SH-SY5Y (cell line): ENCODE results near the gene NR4A1.

Source experiments
- GATA2 ChIP-seq: IDR thresholded peaks from 2 replicates; pipeline ENCODE4 v1.6.1; 2011; ENCODE audit warnings: mild to moderate bottlenecking, low read depth, low read length
- GATA3 ChIP-seq: IDR thresholded peaks from 2 replicates; pipeline ENCODE4 v1.6.1; 2011; ENCODE audit warnings: low read depth, mild to moderate bottlenecking, low read length, moderate library complexity

Gene NR4A1

GRCh38 chr12:52011602-52012214 is 39.5 kb upstream of the NR4A1 start:
- TF ChIP-seq GATA3 (no peak), GATA2 (no peak)

- TF ChIP-seq GATA2 (no peak), GATA3 (no peak)
Measured at GRCh38 chr12:52013626-52014310, 37.5 kb upstream of the NR4A1 start.

DNA sequence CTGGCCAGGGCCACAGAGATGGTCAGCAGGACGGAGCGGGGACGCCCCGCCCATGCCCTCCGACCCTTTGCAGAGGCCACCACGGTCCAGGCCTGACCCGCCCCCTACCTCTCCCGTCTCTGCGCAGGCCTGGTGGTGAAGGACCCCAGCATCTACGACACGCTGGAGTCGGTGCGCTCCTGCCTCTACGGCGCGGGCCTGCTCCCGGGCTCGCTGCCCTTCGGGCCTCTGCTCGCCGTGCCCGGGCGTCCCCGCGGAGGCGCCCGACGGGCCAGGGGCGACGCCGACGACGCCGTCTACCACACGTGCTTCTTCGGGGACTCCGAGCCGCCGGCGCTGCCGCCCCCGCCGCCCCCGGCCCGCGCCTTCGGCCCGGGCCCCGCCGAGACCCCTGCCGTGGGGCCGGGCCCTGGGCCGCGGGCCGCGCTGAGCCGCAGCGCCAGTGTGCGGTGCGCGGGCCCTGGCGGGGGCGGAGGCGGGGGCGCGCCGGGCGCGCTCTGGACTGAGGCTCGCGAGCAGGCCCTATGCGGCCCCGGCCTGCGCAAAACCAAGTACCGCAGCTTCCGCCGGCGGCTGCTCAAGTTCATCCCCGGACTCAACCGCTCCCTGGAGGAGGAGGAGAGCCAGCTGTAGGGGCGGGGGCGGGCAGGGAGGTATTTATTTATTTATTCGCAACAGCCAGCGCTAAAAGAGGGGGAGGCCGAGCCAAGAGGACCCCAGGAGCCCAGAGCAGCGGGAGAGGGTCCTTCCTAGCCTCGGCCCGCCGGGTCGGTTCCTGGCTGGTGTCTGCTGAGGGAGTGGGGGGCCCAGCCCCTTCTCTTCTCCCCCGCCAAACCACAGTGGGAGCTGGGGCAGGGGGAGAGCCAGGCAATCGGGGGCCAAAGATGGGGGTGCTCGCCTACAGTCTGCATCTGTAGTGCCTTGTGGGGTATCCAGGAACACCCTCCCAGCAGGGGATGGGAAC is 36.4 kb upstream of the NR4A1 start:
- no peak for TF ChIP-seq GATA3
- TF ChIP-seq GATA2, result no peak

GRCh38 chr12:52015532-52016041 is 35.7 kb upstream of the NR4A1 start:
- TF ChIP-seq GATA2 (no peak), GATA3 (no peak)

GRCh38 chr12:52018433-52019112 is 32.7 kb upstream of the NR4A1 start:
- TF ChIP-seq GATA2 (no peak), GATA3 (no peak)

DNA sequence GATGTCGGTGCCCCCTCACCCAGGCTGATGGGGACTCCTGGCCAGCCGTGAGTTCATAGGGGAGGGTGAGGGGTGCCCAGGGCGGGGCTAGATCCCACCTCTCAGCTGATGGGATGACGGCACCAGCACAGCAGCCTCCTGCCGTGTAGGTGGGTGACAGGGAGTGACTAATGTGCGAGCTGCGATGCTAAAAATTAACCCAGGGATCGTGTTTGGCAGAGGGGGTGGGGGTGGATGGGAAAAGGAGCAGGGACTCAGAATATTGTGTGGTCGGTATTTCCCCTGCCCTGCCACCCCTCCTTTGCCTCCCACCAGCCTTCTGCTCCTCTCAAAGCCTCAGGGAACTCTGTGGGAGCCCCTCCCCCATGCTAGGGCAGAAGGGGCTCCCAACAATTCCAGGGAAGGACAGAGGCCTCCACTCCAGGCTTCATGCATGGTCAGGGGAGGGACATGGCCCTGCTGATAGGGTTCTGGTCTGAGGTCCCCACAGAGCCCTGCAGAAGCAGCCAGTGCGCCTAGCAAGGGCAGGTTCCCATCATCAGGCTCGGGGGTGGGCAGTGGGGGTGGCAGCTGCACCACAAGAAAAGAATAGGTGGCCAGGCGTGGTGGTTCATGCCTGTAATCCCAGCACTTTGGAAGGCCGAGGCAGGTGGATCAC is 32.0 kb upstream of the NR4A1 start:
- TF ChIP-seq GATA2 (no peak), GATA3 (no peak)

DNA sequence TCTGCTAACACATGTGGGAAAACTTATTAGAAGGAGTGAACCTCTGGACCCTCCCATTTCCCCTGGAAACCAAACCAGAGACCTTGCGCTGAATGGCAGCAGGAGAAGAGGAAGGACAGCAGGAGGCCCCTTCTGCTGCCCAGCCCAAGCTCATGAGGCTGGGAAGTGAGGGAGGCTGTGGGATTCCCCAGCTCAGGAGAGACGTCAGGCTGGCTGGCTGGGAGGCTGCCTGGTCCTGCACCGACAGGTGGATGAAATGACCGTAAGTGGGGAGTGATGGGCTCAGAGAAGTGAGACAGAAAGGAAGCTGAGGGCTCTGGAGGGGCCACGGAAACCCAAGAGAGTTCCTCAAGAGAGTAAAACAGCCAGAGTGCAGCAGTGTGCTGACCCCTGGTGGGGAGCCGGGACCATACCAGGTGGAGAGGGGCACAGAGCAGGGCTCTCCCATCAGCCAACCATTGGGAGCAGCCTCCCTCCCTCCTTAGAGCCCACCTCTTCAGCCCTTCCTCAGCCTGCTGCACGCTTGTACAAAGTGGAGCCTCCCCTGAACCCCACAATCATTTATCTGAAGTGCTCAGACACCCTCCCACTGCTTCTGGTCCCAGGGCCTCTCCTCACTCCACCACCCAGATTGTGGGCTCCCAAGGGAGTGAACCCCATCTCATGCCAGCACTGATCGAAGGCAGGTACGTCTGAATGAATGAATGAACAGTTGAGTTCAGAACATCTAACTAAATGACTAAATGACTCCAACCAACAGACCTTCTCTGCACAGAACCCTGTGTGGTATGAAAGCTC is 30.5 kb upstream of the NR4A1 start:
- TF ChIP-seq GATA3, result no peak

GRCh38 chr12:52022841-52023181 is 28.4 kb upstream of the NR4A1 start:
- TF ChIP-seq GATA2 (no peak), GATA3 (no peak)

DNA sequence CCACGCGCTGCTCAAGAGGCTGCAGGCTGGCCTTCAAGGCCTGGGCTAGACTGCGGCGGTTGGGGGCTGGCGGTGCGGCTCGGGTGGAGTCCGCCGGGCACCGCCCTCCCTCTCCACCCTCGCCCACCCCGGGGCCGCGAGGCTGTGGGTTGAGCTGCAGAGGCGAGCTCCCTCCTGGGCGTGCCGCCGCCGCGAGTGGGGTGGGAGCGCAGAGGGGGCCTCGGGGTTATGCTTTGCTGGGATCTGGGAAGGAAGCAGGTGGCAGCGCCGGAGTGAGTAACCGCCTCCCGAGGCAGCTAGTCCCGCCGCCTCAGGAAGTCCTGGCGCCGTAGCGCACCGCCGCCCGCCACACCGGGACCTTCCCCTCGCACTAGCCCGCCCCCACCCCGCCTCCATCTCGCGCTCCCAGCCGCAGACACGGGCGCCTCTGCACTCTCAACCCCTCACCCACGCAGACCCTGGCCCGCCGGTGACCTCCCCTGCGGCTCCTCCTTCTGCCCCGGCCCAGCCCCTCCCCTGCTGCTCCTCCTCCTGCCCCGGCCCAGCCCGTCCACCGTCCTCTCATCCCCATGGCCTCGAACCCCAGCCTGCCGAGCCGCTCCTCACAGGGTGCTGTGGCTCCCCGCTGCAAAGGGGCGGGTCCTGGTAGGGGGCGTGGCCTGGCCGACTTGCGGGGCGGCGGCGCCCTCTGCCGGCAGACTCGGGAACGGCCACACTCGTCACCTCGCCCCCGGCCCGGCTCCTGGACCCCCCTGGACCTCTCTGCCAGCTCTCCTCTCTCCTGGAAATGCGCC is 27.9 kb upstream of the NR4A1 start:
- TF ChIP-seq GATA3, result no peak
- TF ChIP-seq GATA2, result no peak

GRCh38 chr12:52023976-52024688 is 27.1 kb upstream of the NR4A1 start:
- TF ChIP-seq GATA3 (no peak), GATA2 (no peak)

DNA sequence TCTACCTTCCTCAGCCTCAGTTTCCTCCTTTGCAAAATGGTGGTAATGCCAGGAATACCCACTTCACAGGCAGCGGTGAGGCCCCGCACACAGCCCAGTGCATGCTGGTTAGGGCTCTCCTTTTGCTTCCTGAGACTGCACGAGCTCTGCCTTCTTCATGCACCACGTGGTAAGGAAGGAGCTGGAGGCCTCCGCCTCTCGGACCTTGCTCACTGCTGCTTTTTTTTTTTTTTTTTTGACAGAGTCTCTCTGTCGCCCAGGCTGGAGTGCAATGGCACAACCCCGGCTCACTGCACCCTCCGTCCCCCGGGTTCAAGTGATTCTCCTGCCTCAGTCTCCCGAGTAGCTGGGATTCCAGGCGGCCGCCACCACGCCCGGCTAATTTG is 26.4 kb upstream of the NR4A1 start:
- TF ChIP-seq GATA2, result no peak
- TF ChIP-seq GATA3, result no peak

DNA sequence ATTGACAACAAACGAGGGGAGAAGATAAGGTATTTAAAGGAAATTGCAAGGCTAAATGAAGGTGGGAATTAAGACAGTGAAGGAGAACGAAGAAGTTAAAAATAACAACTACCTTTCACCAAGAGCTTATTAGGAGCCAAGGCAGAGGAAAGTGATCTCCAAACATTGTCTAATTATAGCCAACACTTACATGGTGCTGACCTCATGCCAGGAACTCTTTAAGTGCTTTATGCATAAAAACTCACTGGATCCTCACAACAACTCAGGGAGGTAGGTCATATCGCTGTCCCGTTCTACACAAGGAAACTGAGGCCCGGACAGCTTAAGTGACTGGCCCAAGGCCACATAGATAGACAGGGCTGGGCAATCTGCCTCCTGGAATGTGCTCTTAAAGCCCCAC is 25.0 kb upstream of the NR4A1 start:
- TF ChIP-seq GATA2 (no peak), GATA3 (no peak)
